HEK293 (cell line): ENCODE measurements around the gene RPS19BP1.

Experiments
- CTCF ChIA-PET: fragments of 350-600 bp; formaldehyde crosslinking; extraction: SDS; loops from one replicate; lab custom pipeline; 2021; ENCODE audit warnings: antibody characterized with exemption; lab: Yijun Ruan, JAX
- POLR2A ChIA-PET: fragments of 300-600 bp; formaldehyde crosslinking; extraction: SDS; loops from one replicate; lab custom pipeline; 2020; ENCODE audit warnings: antibody characterized with exemption, inconsistent platforms; lab: Yijun Ruan, JAX
- H3K27ac ChIP-seq: fragments of 200-500 bp; sonication (Bioruptor generic); 2 replicates; pipeline ENCODE4 v1.5.1; 2014; ENCODE audit warnings: low read depth, low read length, control low read depth, inconsistent platforms; ENCODE audit errors: extremely low read depth
- H3K36me3 ChIP-seq, 2 experiments: fragments of 200-500 bp in 1 of 2; sonication (Bioruptor generic) in 1 of 2; 1 replicate in 1 of 2; 2 replicates in 1 of 2; pipeline ENCODE4 v1.5.1; 2014 to 2017; ENCODE audit warnings: inconsistent platforms in 2 of 2, low read length in 2 of 2; ENCODE audit not compliant: control insufficient read depth in 2 of 2, insufficient read depth in 1 of 2
- H3K4me1 ChIP-seq: fragments of 200-500 bp; sonication (Bioruptor generic); 2 replicates; pipeline ENCODE4 v1.5.1; 2014; ENCODE audit warnings: mild to moderate bottlenecking, low read length, inconsistent platforms; ENCODE audit not compliant: control insufficient read depth, insufficient read depth
- H3K4me3 ChIP-seq: 2 replicates; pipeline ENCODE4 v1.5.1; 2011; ENCODE audit warnings: low read depth, mild to moderate bottlenecking, control low read depth, low read length, moderate library complexity
- H3K9me3 ChIP-seq: fragments of 200-500 bp; sonication (Bioruptor generic); 2 replicates; pipeline ENCODE4 v1.5.1; 2014; ENCODE audit warnings: low read depth, low read length, inconsistent platforms; ENCODE audit not compliant: control insufficient read depth, insufficient read depth
- CTCF ChIP-seq: fragments of 450-650 bp; formaldehyde crosslinking; IDR thresholded peaks from 2 replicates; pipeline ENCODE4 v1.5.1; 2016; ENCODE audit warnings: missing biosample characterization, missing genetic modification characterization
- EGR2 ChIP-seq: fragments of 450-650 bp; formaldehyde crosslinking; IDR thresholded peaks from 2 replicates; pipeline ENCODE4 v1.5.1; 2016; ENCODE audit warnings: low read depth, missing biosample characterization, missing genetic modification characterization
- HOXC10 ChIP-seq: sonication (generic); formaldehyde crosslinking; IDR thresholded peaks from 2 replicates; pipeline ENCODE4 v1.8.1; 2023; ENCODE audit warnings: mild to moderate bottlenecking, missing genetic modification reagents
- INSM2 ChIP-seq: fragments of 450-650 bp; formaldehyde crosslinking; IDR thresholded peaks from 2 replicates; pipeline ENCODE4 v1.5.1; 2016; ENCODE audit warnings: missing biosample characterization, missing genetic modification characterization
- PATZ1 ChIP-seq: fragments of 450-650 bp; formaldehyde crosslinking; IDR thresholded peaks from 2 replicates; pipeline ENCODE4 v1.5.1; 2016; ENCODE audit warnings: missing biosample characterization, missing genetic modification characterization
- SALL2 ChIP-seq: fragments of 450-650 bp; formaldehyde crosslinking; IDR thresholded peaks from 2 replicates; pipeline ENCODE4 v1.5.0; 2017; ENCODE audit warnings: missing biosample characterization, mild to moderate bottlenecking, missing genetic modification characterization, borderline replicate concordance
- ZBTB10 ChIP-seq: fragments of 450-650 bp; formaldehyde crosslinking; IDR thresholded peaks from 2 replicates; pipeline ENCODE4 v1.5.1; 2016; ENCODE audit warnings: missing biosample characterization, missing genetic modification characterization
- ZBTB8A ChIP-seq: fragments of 450-650 bp; formaldehyde crosslinking; IDR thresholded peaks from 2 replicates; pipeline ENCODE4 v1.5.1; 2016; ENCODE audit warnings: missing biosample characterization, missing genetic modification characterization
- ZFHX2 ChIP-seq: fragments of 450-650 bp; formaldehyde crosslinking; conservative IDR thresholded peaks from 2 replicates; pipeline ENCODE4 v1.5.1; 2016; ENCODE audit warnings: missing biosample characterization, missing genetic modification characterization
- ZNF132 ChIP-seq: fragments of 450-650 bp; formaldehyde crosslinking; IDR thresholded peaks from 2 replicates; pipeline ENCODE4 v1.5.1; 2017; ENCODE audit warnings: missing biosample characterization, missing genetic modification characterization, borderline replicate concordance
- ZNF133 ChIP-seq: fragments of 450-650 bp; formaldehyde crosslinking; IDR thresholded peaks from 2 replicates; pipeline ENCODE4 v1.5.1; 2016; ENCODE audit warnings: missing biosample characterization, missing genetic modification characterization
- ZNF16 ChIP-seq: fragments of 450-650 bp; formaldehyde crosslinking; IDR thresholded peaks from 2 replicates; pipeline ENCODE4 v1.5.1; 2016; ENCODE audit warnings: low read depth, missing biosample characterization, missing genetic modification characterization
- ZNF175 ChIP-seq: fragments of 450-650 bp; formaldehyde crosslinking; IDR thresholded peaks from 2 replicates; pipeline ENCODE4 v1.5.1; 2016; ENCODE audit warnings: missing biosample characterization, missing genetic modification characterization
- ZNF19 ChIP-seq: fragments of 450-650 bp; formaldehyde crosslinking; IDR thresholded peaks from 2 replicates; pipeline ENCODE4; 2016; ENCODE audit warnings: missing biosample characterization, missing genetic modification characterization, low read depth
- ZNF324 ChIP-seq: fragments of 450-650 bp; formaldehyde crosslinking; IDR thresholded peaks from 2 replicates; pipeline ENCODE4 v1.5.1; 2016; ENCODE audit warnings: missing biosample characterization, missing genetic modification characterization
- ZNF600 ChIP-seq: fragments of 450-650 bp; formaldehyde crosslinking; IDR thresholded peaks from 2 replicates; pipeline ENCODE4 v1.5.1; 2016; ENCODE audit warnings: missing biosample characterization, missing genetic modification characterization
- ZNF629 ChIP-seq: fragments of 450-650 bp; formaldehyde crosslinking; IDR thresholded peaks from 2 replicates; pipeline ENCODE4 v1.5.1; 2017; ENCODE audit warnings: missing biosample characterization, missing genetic modification characterization
- ZNF654 ChIP-seq: fragments of 450-650 bp; formaldehyde crosslinking; IDR thresholded peaks from 2 replicates; pipeline ENCODE4 v1.5.1; 2016; ENCODE audit warnings: low read depth, missing biosample characterization, missing genetic modification characterization
- ZNF677 ChIP-seq: fragments of 450-650 bp; IDR thresholded peaks from 2 replicates; pipeline ENCODE4 v1.5.0; 2018; ENCODE audit warnings: missing biosample characterization, mild to moderate bottlenecking, missing genetic modification characterization, moderate library complexity
- TF ChIP-seq, protein P1 (sequence below): fragments of 450-650 bp; formaldehyde crosslinking; IDR thresholded peaks from 2 replicates; pipeline ENCODE4 v1.5.1; 2017; ENCODE audit warnings: missing biosample characterization, missing genetic modification characterization

RPS19BP1 gene

GRCh38 chr22:39558254-39558727 is 25.7 kb upstream of the RPS19BP1 start:
- no peaks in the 10 kb centered on the region for H3K9me3 ChIP-seq
- POLR2A ChIA-PET = no interaction called here

GRCh38 chr22:39556970-39557841 is 24.7 kb upstream of the RPS19BP1 start:
- H3K4me3 ChIP-seq = peak overlapping the region; percentile 15
- no peaks in the 10 kb centered on the region for H3K36me3 ChIP-seq
- CTCF ChIA-PET = interaction anchor here (0.9 to 2.3 kb wide), 4 partner anchors 22 to 469 kb away, joined by 3 to 7 read pairs (median 3); no protein-coding TSS in a partner anchor
- H3K9me3 ChIP-seq = no peaks in the 10 kb centered on the region
- no peaks in the 10 kb centered on the region for H3K4me1 ChIP-seq
- POLR2A ChIA-PET = interaction anchor here (1.5 kb wide), 1 partner anchor 487 kb away, joined by 6 read pairs; no protein-coding TSS in a partner anchor
- H3K27ac ChIP-seq = no peak overlapping the region
- TF ChIP-seq SALL2 (no peak), ZNF16 (tag by site-specific recombination) (no peak), ZNF133 (no peak), ZFHX2 (tag by site-specific recombination) (peak; percentile 52), ZNF132 (tag by site-specific recombination) (no peak), ZNF629 (no peak), PATZ1 (peak; percentile 44; the same call in 1 of the 2 replicates), ZNF175 (tag by site-specific recombination) (no peak), CTCF (tag by site-specific recombination) (peak; percentile 60; the same call in 1 of the 2 replicates), EGR2 (tag by site-specific recombination) (peak; percentile 17; the same call in 1 of the 2 replicates), ZNF654 (peak; percentile 16; the same call in 1 of the 2 replicates), ZNF324 (no peak)
- TF ChIP-seq, protein P1, sequence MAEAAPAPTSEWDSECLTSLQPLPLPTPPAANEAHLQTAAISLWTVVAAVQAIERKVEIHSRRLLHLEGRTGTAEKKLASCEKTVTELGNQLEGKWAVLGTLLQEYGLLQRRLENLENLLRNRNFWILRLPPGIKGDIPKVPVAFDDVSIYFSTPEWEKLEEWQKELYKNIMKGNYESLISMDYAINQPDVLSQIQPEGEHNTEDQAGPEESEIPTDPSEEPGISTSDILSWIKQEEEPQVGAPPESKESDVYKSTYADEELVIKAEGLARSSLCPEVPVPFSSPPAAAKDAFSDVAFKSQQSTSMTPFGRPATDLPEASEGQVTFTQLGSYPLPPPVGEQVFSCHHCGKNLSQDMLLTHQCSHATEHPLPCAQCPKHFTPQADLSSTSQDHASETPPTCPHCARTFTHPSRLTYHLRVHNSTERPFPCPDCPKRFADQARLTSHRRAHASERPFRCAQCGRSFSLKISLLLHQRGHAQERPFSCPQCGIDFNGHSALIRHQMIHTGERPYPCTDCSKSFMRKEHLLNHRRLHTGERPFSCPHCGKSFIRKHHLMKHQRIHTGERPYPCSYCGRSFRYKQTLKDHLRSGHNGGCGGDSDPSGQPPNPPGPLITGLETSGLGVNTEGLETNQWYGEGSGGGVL (tag by site-specific recombination) = 0 out of 2 replicates have a peak, but pooled peaks have one; percentile 12

More at GRCh38 chr22:39558254-39558727, 25.7 kb upstream of the RPS19BP1 start:
- TF ChIP-seq INSM2 = no peak
- no peak for TF ChIP-seq ZNF677 (tag by site-specific recombination)
- no peak for TF ChIP-seq ZNF600 (tag by site-specific recombination)
- TF ChIP-seq ZNF19 (tag by site-specific recombination) = no peak
- TF ChIP-seq ZBTB10 (tag by site-specific recombination) = no peak
- TF ChIP-seq HOXC10 (CRISPR knock-in tag) = no peak
- no peak for TF ChIP-seq ZBTB8A (tag by site-specific recombination)
- Histone ChIP-seq H3K4me1 (no peaks in the 10 kb centered on the region), H3K36me3 (no peaks in the 10 kb centered on the region), H3K27ac (no peak overlapping the region), H3K4me3 (no peak overlapping the region)
- CTCF ChIA-PET = interaction anchor here (0.6 to 3.4 kb wide), 7 partner anchors 10 to 467 kb away, joined by 3 to 18 read pairs (median 3); partner anchors contain the start of gene ENTHD1
